GM12878 (cell line): ENCODE measurements around the gene MIER1. TPM values are rescaled to one million over a fixed set of nuclear protein-coding genes. Genes with fewer than 3 reads are reported as not detected.

Experiments used
- ATF2 ChIP-seq: IDR thresholded peaks from 2 replicates; pipeline ENCODE4 v1.6.1; 2012; ENCODE audit warnings: low read length, inconsistent platforms
- CBX5 ChIP-seq: sonication (generic); IDR thresholded peaks from 2 replicates; pipeline ENCODE4 v1.6.1; 2016; ENCODE audit warnings: low read depth, moderate library complexity, mild to moderate bottlenecking, inconsistent platforms
- CHD1 ChIP-seq: IDR thresholded peaks from 2 replicates; pipeline ENCODE4 v1.6.1; 2012; ENCODE audit warnings: low read depth, low read length, improper control_type of control experiment
- CREB1 ChIP-seq: IDR thresholded peaks from 2 replicates; pipeline ENCODE4 v1.6.1; 2012; ENCODE audit warnings: low read depth, mild to moderate bottlenecking, inconsistent platforms
- ETV6 ChIP-seq, 2 experiments: fragments of 450-650 bp in 1 of 2; IDR thresholded peaks in 1 of 2; conservative IDR thresholded peaks in 1 of 2; 2 replicates each; pipeline ENCODE4 v1.6.1; 2014; ENCODE audit warnings: antibody characterized with exemption in 1 of 2, borderline replicate concordance in 1 of 2, low read depth in 1 of 2, mild to moderate bottlenecking in 1 of 2, moderate library complexity in 1 of 2
- EZH2 ChIP-seq: IDR thresholded peaks from 2 replicates; pipeline ENCODE4 v1.6.1; 2012; ENCODE audit warnings: low read depth, mild to moderate bottlenecking, control low read depth, inconsistent platforms, low read length, borderline replicate concordance; ENCODE audit not compliant: control insufficient read depth
- FOS ChIP-seq: IDR thresholded peaks from 3 replicates; pipeline ENCODE4 v1.6.1; 2011; ENCODE audit warnings: borderline replicate concordance; ENCODE audit not compliant: insufficient read length; ENCODE audit errors: extremely low read depth
- HDAC2 ChIP-seq: fragments of 200-600 bp; sonication (generic); IDR thresholded peaks from 2 replicates; pipeline ENCODE4 v1.6.1; 2017
- HDGF ChIP-seq: fragments of 450-650 bp; IDR thresholded peaks from 2 replicates; pipeline ENCODE4 v1.6.1; 2016; ENCODE audit warnings: antibody characterized with exemption
- IRF4 ChIP-seq: IDR thresholded peaks from 2 replicates; pipeline ENCODE4 v1.6.1; 2011; ENCODE audit warnings: low read depth, low read length
- JUNB ChIP-seq: IDR thresholded peaks from 2 replicates; pipeline ENCODE4 v1.6.1; 2016; ENCODE audit warnings: antibody characterized with exemption, mild to moderate bottlenecking
- NFIC ChIP-seq: IDR thresholded peaks from 2 replicates; pipeline ENCODE4 v1.6.1; 2012; ENCODE audit warnings: low read depth, mild to moderate bottlenecking, inconsistent platforms, low read length, moderate library complexity
- POLR2AphosphoS2 ChIP-seq: IDR thresholded peaks from 2 replicates; pipeline ENCODE4 v1.6.1; 2011; ENCODE audit warnings: low read depth, mild to moderate bottlenecking, low read length, improper control_type of control experiment, moderate library complexity
- RBBP5 ChIP-seq: fragments of 200-600 bp; sonication (generic); conservative IDR thresholded peaks from 2 replicates; pipeline ENCODE4 v1.6.1; 2016
- SP1 ChIP-seq: IDR thresholded peaks from one replicate; pipeline ENCODE4 v1.6.1; 2011; ENCODE audit warnings: low read depth, low read length
- SREBF1 ChIP-seq: IDR thresholded peaks from 2 replicates; pipeline ENCODE4 v1.6.1; 2012; ENCODE audit warnings: mild to moderate bottlenecking, low read length
- TAF1 ChIP-seq: IDR thresholded peaks from 2 replicates; pipeline ENCODE4 v1.6.1; 2011; ENCODE audit warnings: mild to moderate bottlenecking, low read depth, low read length, borderline replicate concordance
- WRNIP1 ChIP-seq: IDR thresholded peaks from 2 replicates; pipeline ENCODE4 v1.6.1; 2011; ENCODE audit warnings: low read depth, low read length, improper control_type of control experiment, borderline replicate concordance
- YBX1 ChIP-seq: fragments of 450-650 bp; IDR thresholded peaks from 2 replicates; pipeline ENCODE4 v1.6.1; 2016; ENCODE audit warnings: antibody characterized with exemption
- YY1 ChIP-seq: IDR thresholded peaks from 2 replicates; pipeline ENCODE4 v1.6.1; 2011; ENCODE audit warnings: low read depth, mild to moderate bottlenecking, low read length
- ZNF384 ChIP-seq: IDR thresholded peaks from 2 replicates; pipeline ENCODE4 v1.6.1; 2012; ENCODE audit warnings: low read depth, mild to moderate bottlenecking, low read length, improper control_type of control experiment, borderline replicate concordance
- polyA plus RNA-seq, 11 experiments: library from polyadenylated mRNA; depleted of rRNA in 4 of 11; unstranded in 6 of 11; stranded (reverse) in 5 of 11; fragments of >200 nt; fragmentation: Nextera tagmentation in 4 of 11; fragmentation: Illumina TruSeq in 1 of 11; extraction: Ambion mirVana in 4 of 11; extraction: Trizol in 1 of 11; gene quantifications; 1 replicate in 1 of 11; 2 replicates in 10 of 11; pipeline versions ENCODE4 v1.2.1 to v1.2.3, GENCODE V29; 2011 to 2016; ENCODE audit warnings: inconsistent platforms in 2 of 11, missing spikeins in 2 of 11, low read depth in 1 of 11
- total RNA-seq, 4 experiments: library from RNA; depleted of rRNA in 3 of 4; stranded (reverse); fragments of >200 nt in 3 of 4; fragmentation: Illumina TruSeq in 1 of 4; extraction: Trizol in 1 of 4; gene quantifications; 2 replicates each; pipeline versions ENCODE4 v1.2.1 to v1.2.3, GENCODE V29; 2013 to 2021
- TF ChIP-seq, protein P1 (sequence below): fragments of 450-650 bp; IDR thresholded peaks from 2 replicates; pipeline ENCODE4 v1.6.1; 2017; ENCODE audit warnings: mild to moderate bottlenecking, moderate library complexity
- TF ChIP-seq, protein P2 (sequence below): fragments of 450-650 bp; IDR thresholded peaks from 2 replicates; pipeline ENCODE4 v1.6.1; 2018; ENCODE audit warnings: borderline replicate concordance, mild to moderate bottlenecking; ENCODE audit not compliant: partially characterized antibody
- TF ChIP-seq, protein P3 (sequence below): IDR thresholded peaks from 2 replicates; pipeline ENCODE4 v1.6.1; 2012; ENCODE audit warnings: low read depth, low read length, improper control_type of control experiment

MIER1 gene
- total and polyA plus RNA-seq, 10 of the 15 experiments (the other 5 are each of a cell fraction or from before 2014, with no cell fraction given): 13.6 to 39.8 (median 25.7) TPM

DNA sequence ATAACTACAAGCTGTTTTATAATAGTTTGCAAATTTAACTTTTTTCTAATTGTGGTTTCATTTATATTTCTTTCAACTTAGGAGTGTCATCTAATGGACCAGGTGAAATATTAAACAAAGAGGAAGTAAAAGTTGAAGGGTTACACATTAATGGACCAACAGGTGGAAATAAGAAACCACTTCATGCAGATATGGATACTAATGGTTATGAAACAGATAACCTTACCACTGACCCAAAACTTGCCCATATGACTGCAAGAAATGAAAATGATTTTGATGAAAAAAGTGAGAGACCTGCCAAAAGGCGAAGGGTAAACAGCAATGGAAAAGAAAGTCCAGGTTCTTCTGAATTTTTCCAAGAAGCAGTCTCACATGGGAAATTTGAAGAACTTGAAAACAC is 59.7 kb downstream of the MIER1 start (continued):
- TF ChIP-seq CHD1 (no peak), IRF4 (0 out of 2 replicates have a peak, but pooled peaks have one; percentile 16), ETV6 (conservative IDR thresholded peaks at IDR 0.05 in 1 of 2, IDR thresholded peaks at IDR 0.05 in 1 of 2; ENCODE audit: borderline replicate concordance in 1 of 2, low read depth in 1 of 2) (no peak; a peak in 1 of 4 replicates), ATF2 (peak; percentile 54; the same call in 1 of the 2 replicates), JUNB (peak; percentile 28), HDAC2 (no peak), SREBF1 (no peak), WRNIP1 (no peak), CREB1 (no peak), NFIC (peak; percentile 61), YBX1 (no peak), ZNF384 (peak; percentile 60; the same call in 1 of the 2 replicates), EZH2 (no peak), YY1 (no peak), FOS (no peak), SP1 (no peak), POLR2AphosphoS2 (no peak), RBBP5 (no peak), TAF1 (no peak), CBX5 (no peak), HDGF (no peak)
- TF ChIP-seq, protein P1, sequence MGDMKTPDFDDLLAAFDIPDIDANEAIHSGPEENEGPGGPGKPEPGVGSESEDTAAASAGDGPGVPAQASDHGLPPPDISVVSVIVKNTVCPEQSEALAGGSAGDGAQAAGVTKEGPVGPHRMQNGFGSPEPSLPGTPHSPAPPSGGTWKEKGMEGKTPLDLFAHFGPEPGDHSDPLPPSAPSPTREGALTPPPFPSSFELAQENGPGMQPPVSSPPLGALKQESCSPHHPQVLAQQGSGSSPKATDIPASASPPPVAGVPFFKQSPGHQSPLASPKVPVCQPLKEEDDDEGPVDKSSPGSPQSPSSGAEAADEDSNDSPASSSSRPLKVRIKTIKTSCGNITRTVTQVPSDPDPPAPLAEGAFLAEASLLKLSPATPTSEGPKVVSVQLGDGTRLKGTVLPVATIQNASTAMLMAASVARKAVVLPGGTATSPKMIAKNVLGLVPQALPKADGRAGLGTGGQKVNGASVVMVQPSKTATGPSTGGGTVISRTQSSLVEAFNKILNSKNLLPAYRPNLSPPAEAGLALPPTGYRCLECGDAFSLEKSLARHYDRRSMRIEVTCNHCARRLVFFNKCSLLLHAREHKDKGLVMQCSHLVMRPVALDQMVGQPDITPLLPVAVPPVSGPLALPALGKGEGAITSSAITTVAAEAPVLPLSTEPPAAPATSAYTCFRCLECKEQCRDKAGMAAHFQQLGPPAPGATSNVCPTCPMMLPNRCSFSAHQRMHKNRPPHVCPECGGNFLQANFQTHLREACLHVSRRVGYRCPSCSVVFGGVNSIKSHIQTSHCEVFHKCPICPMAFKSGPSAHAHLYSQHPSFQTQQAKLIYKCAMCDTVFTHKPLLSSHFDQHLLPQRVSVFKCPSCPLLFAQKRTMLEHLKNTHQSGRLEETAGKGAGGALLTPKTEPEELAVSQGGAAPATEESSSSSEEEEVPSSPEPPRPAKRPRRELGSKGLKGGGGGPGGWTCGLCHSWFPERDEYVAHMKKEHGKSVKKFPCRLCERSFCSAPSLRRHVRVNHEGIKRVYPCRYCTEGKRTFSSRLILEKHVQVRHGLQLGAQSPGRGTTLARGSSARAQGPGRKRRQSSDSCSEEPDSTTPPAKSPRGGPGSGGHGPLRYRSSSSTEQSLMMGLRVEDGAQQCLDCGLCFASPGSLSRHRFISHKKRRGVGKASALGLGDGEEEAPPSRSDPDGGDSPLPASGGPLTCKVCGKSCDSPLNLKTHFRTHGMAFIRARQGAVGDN: no peak
- TF ChIP-seq, protein P2, sequence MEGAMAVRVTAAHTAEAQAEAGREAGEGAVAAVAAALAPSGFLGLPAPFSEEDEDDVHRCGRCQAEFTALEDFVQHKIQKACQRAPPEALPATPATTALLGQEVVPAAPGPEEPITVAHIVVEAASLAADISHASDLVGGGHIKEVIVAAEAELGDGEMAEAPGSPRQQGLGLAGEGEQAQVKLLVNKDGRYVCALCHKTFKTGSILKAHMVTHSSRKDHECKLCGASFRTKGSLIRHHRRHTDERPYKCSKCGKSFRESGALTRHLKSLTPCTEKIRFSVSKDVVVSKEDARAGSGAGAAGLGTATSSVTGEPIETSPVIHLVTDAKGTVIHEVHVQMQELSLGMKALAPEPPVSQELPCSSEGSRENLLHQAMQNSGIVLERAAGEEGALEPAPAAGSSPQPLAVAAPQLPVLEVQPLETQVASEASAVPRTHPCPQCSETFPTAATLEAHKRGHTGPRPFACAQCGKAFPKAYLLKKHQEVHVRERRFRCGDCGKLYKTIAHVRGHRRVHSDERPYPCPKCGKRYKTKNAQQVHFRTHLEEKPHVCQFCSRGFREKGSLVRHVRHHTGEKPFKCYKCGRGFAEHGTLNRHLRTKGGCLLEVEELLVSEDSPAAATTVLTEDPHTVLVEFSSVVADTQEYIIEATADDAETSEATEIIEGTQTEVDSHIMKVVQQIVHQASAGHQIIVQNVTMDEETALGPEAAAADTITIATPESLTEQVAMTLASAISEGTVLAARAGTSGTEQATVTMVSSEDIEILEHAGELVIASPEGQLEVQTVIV: no peak
- TF ChIP-seq, protein P3, sequence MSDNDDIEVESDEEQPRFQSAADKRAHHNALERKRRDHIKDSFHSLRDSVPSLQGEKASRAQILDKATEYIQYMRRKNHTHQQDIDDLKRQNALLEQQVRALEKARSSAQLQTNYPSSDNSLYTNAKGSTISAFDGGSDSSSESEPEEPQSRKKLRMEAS: no peak
